Activated CD8-positive, alpha-beta memory T cell treated with anti-CD3 and anti-CD28 coated beads, Interleukin-2, amount 50 U/mL, for 1 hour (primary cell): ENCODE measurements around the gene IGF1.

Source experiments
- DNase-seq: peaks from one replicate; pipeline ENCODE4 v3.0.0-alpha.2; 2020; ENCODE audit errors: extremely low read depth

The IGF1 gene

DNA sequence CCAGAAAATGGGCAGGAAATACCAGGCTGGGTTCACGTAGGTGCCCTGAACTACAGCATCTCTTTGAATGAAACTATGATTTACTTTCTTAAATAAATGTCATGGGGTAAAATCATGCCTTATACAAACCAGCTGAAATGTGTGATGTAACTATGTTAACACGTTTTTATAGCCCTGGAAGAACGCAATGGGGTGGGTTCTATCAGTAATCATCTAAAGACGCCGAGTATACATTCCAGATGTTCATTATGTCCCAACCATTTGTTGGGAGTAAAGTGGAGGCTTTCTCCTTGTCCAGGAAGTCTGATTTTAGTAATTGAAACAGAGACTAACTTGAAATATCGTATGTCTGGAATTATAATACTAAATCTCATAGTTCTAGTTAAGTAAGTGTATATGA lies 16.2 kb upstream of the IGF1 start:
- no peak for DNase-seq

- no peak for DNase-seq
Observed at GRCh38 chr12:102487226-102487625, 6.9 kb upstream of the IGF1 start.

DNA sequence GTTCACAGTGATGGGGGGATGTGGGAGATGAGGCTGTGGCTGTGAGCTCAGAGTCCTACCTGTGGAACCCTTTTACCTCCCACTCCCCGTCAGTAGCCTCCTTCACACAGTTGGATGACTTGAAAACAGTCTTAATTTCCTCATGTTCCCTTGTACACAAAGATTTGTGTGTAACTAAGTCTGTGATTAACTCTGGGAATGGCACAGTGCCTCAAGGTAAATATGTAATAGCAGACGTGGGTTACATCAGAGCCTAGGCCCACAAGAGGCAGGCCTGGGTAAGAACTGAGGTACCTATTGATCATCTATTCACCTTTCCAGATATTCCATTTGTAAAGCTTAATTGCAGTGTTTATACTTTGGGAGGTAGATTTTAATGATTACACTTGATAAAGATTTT lies 5.8 kb upstream of the IGF1 start:
- no peak for DNase-seq

GRCh38 chr12:102484428-102484958 lies 4.1 kb upstream of the IGF1 start:
- no peak for DNase-seq

DNA sequence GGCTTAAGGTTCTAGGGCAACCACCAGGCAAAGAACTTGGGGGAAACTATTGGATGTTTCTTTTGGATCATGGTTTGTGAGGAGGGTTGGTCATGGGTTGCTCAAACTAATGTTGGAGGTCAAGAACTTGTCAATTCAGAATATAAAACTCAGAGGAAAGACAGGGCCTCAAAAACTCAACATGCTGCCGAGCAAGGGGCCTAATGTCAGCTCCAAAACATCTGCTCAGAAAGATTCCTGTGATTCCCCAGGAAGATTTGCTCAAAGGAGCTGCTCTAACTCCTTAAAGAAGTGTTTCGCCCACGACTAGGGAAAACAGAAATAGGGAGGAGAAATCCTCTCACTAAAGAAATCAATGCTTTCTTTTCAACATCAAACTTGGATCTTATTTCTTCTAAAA lies 3.7 kb upstream of the IGF1 start:
- no peak for DNase-seq

GRCh38 chr12:102483466-102483865 lies 3.1 kb upstream of the IGF1 start:
- DNase-seq, result no peak

DNA sequence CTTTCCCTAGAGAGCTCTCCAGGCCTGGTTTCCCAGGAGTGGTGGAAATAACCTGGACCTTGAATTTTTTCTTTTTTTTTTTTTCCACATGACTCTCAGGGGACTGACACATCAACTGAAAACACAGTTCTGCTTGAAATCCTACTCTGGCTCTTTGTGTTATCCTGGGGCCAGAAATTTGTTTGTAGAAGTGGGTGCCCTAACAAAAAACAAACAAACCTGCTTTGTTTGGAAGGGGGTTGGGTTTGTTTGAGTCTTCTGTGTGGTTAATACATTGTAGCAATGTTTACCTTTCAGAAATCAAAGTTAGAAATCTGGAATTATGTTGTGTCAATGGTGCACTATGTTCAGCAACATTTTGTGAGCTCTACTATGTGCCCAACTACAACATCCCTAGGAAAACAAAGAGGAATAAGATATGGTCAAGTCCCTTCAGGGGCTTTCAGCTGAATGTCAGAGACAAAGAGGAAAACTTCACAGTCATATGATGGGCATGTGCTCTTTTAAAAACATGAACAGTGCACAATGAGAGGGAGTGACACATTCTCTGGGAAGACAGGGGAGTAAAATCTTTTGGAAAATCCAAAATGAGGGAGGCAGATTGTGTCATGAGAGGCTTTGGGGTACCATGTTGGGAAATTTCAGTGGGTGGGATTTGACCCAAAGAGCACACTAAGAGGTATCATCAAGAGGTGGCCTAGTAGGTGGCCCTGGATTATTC lies 1.5 kb upstream of the IGF1 start:
- no peak for DNase-seq

- no peak for DNase-seq
Observed at GRCh38 chr12:102479939-102480338, 424 bp downstream of the IGF1 start.

- DNase-seq, result no peak
Observed at GRCh38 chr12:102479099-102479885, 1.1 kb downstream of the IGF1 start.

GRCh38 chr12:102478405-102479098 lies 1.8 kb downstream of the IGF1 start:
- DNase-seq, result no peak

- DNase-seq, result no peak
Observed at GRCh38 chr12:102475355-102475754, 5.0 kb downstream of the IGF1 start.

DNA sequence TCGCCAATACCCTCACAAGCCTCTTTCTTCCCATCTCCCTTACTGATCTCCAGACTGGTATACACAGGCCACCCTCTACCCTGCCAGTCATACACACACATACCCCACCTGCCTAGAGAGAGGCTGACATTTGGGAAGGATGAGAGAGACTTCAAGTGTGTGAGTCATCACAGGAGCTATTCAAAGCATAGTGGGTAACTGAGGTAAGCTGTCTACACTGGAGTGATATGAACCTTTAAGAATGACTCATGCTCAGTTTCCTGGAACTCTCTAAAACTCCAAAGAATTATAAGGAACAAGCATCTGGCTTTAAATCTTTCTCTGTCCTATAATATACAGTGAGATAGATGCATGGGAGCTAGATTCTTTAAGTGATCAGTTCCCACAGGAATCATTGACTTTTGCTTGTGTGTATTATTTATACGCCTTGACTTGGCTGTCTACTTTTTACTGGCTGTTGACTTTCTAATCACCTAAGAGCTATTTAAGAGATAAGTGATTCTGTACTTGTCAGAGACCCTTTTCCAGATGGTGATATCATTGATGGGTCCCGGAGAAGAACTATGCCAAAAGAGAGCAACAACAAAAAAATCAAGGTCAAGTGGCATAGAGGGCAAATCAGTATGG lies 5.8 kb downstream of the IGF1 start:
- no peak for DNase-seq

DNA sequence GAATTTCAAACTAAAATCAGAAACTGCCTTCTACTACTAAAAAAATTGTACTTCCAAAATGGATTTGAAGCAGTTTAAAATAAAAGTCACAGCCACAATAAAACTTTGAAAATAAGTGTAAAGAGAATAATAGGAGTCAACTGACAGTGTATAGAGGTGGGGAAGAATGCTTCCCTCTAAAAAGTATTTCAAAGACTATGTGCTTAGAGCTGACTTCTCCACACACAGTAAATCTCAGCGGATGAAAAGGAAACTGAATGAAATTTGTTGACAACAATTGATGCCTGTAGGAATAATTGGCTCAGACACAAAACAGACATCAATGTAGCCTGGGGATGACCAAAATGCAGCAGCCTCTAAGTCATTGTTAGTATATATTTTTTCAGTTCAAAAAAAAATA lies 7.9 kb downstream of the IGF1 start:
- no peak for DNase-seq

GRCh38 chr12:102471556-102471955 lies 8.8 kb downstream of the IGF1 start:
- DNase-seq, result no peak

DNA sequence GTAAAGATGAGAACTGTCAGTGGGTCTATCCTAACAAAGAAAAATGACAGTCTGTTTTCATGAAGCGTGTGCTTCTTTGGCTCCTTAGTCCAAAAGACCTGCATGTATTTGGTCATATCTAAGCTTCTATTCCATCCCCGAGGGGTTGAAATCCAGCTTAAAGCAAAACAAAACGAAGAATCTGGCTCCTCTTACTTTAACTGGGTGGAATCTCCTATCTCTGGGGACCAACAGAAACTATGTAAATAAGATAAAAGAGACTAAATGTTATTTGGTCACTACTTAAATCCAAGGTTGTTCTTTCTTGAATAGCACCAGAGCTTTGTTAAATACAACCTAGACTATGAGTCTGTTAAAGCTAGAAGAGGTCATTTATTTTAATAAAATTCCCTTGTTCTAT lies 9.4 kb downstream of the IGF1 start:
- DNase-seq, result no peak

DNA sequence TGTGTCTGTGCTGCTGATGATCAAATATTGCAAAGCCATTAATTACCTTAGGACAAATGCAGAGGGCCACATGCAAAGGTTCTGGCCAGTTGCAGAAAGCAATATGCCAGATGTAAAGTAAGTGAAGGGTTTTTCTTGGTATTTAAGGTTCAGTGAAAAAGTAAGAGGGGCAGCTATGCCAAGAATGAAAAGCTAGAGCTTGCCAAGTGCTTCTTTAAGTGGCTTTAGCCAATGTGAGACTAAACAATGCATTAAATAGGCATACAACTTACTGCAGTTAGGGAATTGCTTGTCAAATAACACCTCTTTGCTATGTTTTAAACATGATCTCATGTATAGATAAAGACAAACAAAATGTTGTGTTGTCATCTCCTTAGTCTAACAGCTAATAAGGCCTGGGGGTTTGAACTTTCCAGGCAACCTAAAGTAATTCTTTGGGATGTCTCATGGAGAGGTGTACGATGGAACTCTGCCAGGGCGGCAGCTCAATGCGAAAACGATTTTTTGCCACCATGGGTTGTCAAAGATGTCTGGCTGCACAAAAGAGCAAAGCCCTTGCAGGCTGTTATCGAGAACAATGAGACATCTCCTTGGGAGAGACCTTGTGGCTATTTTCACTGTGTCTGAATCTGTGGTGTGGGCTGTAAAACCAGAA lies 12.0 kb downstream of the IGF1 start:
- DNase-seq, result no peak

GRCh38 chr12:102465762-102466560 lies 14.4 kb downstream of the IGF1 start:
- DNase-seq, result no peak

- DNase-seq, result no peak
Observed at GRCh38 chr12:102463659-102464249, 16.6 kb downstream of the IGF1 start.

- no peak for DNase-seq
Observed at GRCh38 chr12:102462795-102463465, 17.4 kb downstream of the IGF1 start.

DNA sequence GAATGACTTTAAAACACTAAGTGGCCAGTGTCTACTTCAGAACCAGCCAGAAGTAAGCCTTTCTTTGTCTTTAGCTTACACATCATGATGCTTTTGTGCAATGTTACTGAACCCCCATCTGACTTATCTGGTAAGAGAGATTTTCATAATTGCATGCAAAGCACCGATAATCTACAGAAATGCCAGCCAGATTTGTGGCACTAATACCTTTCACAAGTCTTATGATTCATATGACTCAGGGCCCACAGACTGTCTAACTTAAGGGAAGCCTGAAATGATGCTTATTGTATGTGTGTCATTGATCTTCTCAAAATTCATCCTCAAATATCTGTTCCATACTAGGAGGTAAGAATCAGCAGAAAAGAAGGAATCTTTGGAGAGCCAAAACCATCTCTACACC lies 18.0 kb downstream of the IGF1 start:
- no peak for DNase-seq
